Activated T-cell treated with anti-CD3 and anti-CD28 coated beads for 1 hour (primary cell): Measurements from ENCODE around the gene BRME1.
"Not testable (repeated sequence)": the region's sequence is repeated elsewhere in the genome, so short reads cannot be mapped to it uniquely, and the experiment has no call there.

Experiments used
- DNase-seq: peaks from one replicate; pipeline ENCODE4 v3.0.0-alpha.2; 2020; ENCODE audit warnings: low read depth

Gene BRME1

DNA sequence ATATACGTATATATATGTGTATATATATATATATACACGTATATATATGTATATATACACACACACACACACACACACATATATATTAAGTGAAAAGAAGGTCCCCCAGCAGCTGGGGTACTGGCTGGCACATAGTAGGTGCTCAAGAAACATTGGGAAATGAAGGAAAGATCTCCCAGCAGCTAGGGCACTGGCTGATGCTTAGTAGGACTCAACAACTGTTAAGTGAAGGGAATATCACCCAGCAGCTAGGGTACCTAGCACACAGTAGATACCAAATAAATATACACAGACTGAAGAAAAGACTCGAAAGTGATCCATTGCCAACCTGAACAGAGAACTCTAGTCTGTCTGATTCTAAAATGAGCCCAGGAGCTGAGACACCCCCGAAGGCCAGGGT is 20.1 kb upstream of the BRME1 start:
- DNase-seq, result no peak

GRCh38 chr19:13923194-13923987 is 17.5 kb upstream of the BRME1 start:
- DNase-seq, result no peak

GRCh38 chr19:13922118-13922517 is 16.2 kb upstream of the BRME1 start:
- not testable (repeated sequence) for DNase-seq

GRCh38 chr19:13920940-13921747 is 15.2 kb upstream of the BRME1 start:
- DNase-seq, result no peak

DNA sequence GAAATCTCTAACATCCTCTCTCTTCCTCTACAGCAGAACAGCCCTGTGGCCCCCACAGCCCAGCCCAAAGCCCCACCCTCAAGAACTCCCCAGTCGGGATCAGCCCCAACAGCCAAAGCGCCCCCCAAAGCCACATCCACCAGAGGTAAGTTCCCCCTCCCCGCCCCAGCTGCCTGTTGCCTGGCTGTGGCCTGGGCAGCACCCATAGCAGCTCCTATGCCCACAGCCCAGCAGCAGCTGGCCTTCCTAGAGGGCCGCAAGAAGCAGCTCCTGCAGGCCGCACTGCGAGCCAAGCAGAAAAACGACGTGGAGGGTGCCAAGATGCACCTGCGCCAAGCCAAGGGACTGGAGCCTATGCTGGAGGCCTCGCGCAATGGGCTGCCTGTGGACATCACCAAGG is 14.6 kb upstream of the BRME1 start:
- no peak for DNase-seq

DNA sequence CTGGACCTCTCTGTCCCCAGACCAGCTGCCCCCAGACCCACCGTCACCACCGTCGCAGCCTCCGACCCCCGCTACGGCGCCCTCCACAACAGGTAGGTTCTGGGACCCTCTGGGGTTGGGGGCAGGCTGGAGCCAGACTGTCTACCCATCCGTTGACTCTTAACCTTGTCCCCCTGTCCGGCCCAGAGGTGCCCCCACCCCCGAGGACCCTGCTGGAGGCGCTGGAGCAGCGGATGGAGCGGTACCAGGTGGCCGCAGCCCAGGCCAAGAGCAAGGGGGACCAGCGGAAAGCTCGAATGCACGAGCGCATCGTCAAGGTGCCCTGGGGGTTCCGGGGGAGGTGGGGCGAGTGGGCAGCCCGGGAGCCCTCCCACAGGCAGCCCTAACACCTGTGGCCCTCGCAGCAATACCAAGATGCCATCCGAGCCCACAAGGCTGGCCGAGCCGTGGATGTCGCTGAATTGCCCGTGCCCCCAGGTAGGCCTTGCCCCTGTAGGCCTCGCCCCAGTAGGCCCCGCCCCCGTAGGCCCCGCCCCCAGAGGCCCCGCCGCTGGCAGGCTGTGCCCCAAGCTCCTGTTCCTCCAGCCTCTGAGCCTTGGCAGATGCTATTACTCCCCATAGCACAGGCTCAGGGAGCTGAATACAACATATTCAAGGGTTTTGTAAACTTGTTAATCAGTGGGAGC is 13.0 kb upstream of the BRME1 start:
- DNase-seq, result no peak

GRCh38 chr19:13917888-13918406 is 12.0 kb upstream of the BRME1 start:
- DNase-seq, result no peak

GRCh38 chr19:13914777-13915176 is 8.9 kb upstream of the BRME1 start:
- DNase-seq, result no peak

GRCh38 chr19:13913352-13913751 is 7.4 kb upstream of the BRME1 start:
- DNase-seq, result no peak

DNA sequence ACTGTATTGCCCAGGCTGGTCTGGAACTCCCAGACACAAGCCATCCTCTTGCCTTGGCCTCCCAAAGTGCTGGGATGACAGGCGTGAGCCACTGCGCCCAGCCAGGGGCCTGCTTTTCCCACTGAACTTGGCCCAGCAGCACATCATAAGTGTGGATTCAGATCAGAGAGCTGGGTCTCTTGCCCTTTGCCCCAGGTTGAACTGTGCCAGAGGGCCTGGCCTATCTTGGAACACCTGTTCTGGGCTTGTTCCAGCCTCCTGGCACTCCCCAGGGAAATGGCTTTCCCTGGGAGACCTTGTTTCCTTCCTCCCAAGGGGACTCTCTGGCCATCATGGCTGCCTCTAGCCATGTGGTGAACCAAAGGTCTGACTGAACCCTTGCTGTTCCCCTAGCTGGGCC is 3.5 kb upstream of the BRME1 start:
- no peak for DNase-seq

DNA sequence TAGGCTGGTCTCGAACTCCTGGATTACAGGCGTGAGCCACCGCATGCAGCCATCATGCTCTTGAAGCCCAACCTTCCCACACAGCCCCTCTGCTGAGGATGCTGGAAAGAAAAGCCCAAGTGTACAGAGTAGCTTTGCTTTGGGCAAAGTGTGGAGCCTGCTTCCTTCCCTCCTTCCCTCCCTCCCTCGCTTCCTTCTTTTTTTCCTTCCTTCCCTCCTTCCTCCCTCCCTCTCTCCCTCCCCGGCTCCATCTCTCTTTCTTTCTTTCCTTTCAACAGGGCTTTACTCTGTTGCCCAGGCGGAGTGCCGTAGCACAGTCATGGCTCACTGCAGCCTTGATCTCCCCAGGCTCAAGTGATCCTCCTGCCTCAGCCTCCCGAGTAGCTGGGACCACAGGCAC is 2.8 kb upstream of the BRME1 start:
- DNase-seq, result no peak

DNA sequence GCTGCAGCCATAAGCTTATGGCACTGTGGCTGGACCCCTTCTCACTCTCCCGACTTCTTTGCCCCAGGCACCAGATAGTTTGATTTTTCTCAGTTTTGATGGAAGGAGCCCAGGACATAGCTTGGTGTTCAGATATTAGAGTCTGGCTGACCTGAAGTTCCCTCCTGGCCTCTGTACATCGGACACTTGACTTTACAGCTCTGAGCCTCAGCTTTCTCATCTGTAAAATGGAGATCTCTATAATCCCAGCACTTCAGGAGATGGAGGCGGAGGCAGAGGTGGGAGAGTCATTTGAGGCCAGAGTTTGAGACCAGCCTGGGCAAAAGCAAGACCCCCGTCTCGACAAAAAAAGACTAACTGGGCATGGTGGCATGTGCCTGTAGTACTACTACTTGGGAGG is 993 bp upstream of the BRME1 start:
- DNase-seq, result no peak

- no peak for DNase-seq
These were observed 596 bp upstream of the BRME1 start for GRCh38 chr19:13906521-13906904.

DNA sequence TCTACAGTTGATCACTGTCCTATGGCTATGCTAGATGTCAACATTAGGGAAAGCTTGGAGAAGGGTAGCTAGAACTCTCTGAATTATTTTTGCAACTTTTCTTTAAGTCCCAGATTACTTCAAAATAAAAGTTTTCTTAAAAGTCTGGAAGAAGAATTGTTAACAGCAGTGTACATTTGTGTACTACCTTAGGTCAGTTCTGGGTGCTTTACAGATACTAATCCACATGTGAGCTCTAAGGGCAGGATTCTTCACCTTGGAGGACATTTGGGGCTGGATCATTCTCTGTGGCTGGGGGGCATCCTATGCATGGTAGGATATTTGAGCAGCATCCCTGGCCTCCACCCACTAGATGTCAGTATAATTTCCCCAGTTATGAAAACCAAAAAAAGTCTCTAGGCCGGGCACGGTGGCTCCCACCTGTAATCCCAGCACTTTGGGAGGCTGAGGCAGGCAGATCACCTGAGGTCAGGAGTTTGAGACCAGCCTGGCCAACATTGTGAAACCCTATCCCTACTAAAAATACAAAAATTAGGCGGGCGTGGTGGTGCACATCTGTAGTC is 2.8 kb downstream of the BRME1 start:
- DNase-seq, result no peak

- no peak for DNase-seq
These were observed 5.9 kb downstream of the BRME1 start for GRCh38 chr19:13899912-13900584.

GRCh38 chr19:13899393-13899792 is 6.5 kb downstream of the BRME1 start:
- no peak for DNase-seq

DNA sequence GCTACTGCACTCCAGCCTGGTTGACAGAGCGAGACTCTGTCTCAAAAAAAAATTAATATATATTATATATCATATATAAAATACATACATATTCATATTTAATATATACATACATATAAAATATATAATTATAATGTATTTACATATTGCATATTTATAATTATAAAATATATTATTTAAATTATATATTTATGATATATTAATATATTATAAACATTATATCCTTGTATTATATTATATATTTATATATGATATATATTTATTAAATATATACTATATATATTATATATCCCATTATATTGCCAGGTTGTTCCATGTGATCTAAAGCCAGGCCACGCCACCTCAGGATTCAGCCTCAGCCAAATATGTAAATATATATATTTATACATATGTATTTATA is 9.7 kb downstream of the BRME1 start:
- DNase-seq, result no peak

DNA sequence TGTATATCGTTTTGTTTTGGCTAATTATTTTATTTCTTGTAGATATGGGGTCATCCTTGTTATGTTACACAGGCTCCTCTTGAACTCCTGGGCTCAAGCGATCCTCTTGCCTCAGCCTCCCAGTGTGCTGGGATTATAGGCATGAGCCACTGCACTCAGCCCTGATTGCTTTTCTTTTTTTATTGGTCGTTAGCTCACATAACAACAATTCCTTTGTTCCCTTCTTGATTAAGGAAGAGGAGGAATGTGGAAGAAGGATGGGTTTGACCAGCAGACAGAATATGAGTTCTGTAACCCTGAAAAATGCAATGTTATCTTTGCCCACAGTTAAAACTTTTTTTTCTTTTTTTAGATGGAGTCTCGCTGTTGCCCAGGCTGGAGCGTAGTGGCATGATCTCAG is 11.4 kb downstream of the BRME1 start:
- no peak for DNase-seq

GRCh38 chr19:13892870-13893269 is 13.0 kb downstream of the BRME1 start:
- no peak for DNase-seq

GRCh38 chr19:13890136-13890535 is 15.8 kb downstream of the BRME1 start:
- no peak for DNase-seq

GRCh38 chr19:13888281-13888680 is 17.6 kb downstream of the BRME1 start:
- no peak for DNase-seq

GRCh38 chr19:13887517-13887916 is 18.4 kb downstream of the BRME1 start:
- no peak for DNase-seq
